ENCODE data around the gene USP46. TPM values are rescaled to one million over a fixed set of nuclear protein-coding genes. Genes with fewer than 3 reads are reported as not detected.

USP46 gene
- total RNA-seq, 1 donor from 2014 or later = 51.2 TPM

- FAIRE-seq (no peak), DNase-seq (ENCODE audit: low read depth) (no peak)
- no peaks in the 10 kb centered on the region for H3K27me3 Mint-ChIP-seq (ENCODE audit: low read depth, unreplicated experiment)
- no peaks in the 10 kb centered on the region for H3K9me3 Mint-ChIP-seq (ENCODE audit: unreplicated experiment)
- H3K9me3 ChIP-seq (ENCODE audit: insufficient read depth, low read depth, low read length) = no peaks in the 10 kb centered on the region
- no peaks in the 10 kb centered on the region for H3K36me3 ChIP-seq (ENCODE audit: insufficient read depth, low read length)
- H3K4me3 ChIP-seq (ENCODE audit: insufficient read depth, low read depth, low read length) = no peak overlapping the region
- no peak overlapping the region for H3K27ac ChIP-seq (ENCODE audit: low read depth, low read length)
- peaks cover 7% of the 10 kb centered on the region for H3K4me1 Mint-ChIP-seq (ENCODE audit: low read depth, unreplicated experiment)
- no peaks in the 10 kb centered on the region for H3K4me1 ChIP-seq (ENCODE audit: insufficient read depth, low read length)
- H2AFZ ChIP-seq (ENCODE audit: low read depth, low read length) = no peak overlapping the region
- no peaks in the 10 kb centered on the region for H3K27me3 ChIP-seq (ENCODE audit: insufficient read depth, low read length)
- TF ChIP-seq EZH2 (IDR thresholded peaks at IDR 0.05; ENCODE audit: insufficient read depth, low read length) = no peak
- TF ChIP-seq, protein P1, sequence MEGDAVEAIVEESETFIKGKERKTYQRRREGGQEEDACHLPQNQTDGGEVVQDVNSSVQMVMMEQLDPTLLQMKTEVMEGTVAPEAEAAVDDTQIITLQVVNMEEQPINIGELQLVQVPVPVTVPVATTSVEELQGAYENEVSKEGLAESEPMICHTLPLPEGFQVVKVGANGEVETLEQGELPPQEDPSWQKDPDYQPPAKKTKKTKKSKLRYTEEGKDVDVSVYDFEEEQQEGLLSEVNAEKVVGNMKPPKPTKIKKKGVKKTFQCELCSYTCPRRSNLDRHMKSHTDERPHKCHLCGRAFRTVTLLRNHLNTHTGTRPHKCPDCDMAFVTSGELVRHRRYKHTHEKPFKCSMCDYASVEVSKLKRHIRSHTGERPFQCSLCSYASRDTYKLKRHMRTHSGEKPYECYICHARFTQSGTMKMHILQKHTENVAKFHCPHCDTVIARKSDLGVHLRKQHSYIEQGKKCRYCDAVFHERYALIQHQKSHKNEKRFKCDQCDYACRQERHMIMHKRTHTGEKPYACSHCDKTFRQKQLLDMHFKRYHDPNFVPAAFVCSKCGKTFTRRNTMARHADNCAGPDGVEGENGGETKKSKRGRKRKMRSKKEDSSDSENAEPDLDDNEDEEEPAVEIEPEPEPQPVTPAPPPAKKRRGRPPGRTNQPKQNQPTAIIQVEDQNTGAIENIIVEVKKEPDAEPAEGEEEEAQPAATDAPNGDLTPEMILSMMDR (IDR thresholded peaks at IDR 0.05; ENCODE audit: insufficient read depth, low read depth, low read length) = no peak
- no peak overlapping the region for H3K9ac ChIP-seq (ENCODE audit: low read length)
- no peak overlapping the region for H3K4me2 ChIP-seq (ENCODE audit: low read length)
- H4K20me1 ChIP-seq (ENCODE audit: insufficient read depth, low read length) = peaks cover 26% of the 10 kb centered on the region
- peaks cover 6% of the 10 kb centered on the region for H3K79me2 ChIP-seq (ENCODE audit: insufficient read depth, low read length)
- H3K27ac Mint-ChIP-seq (ENCODE audit: unreplicated experiment) = no peak overlapping the region
- no peak overlapping the region for H3K4me3 Mint-ChIP-seq (ENCODE audit: unreplicated experiment)
- H3K36me3 Mint-ChIP-seq (ENCODE audit: low read depth, unreplicated experiment) = peaks cover 3% of the 10 kb centered on the region
Measured at GRCh38 chr4:52628974-52629373, 30.1 kb downstream of the USP46 start.

GRCh38 chr4:52628543-52628942, 30.6 kb downstream of the USP46 start:
- Histone ChIP-seq H3K79me2 (ENCODE audit: insufficient read depth, low read length) (peaks cover 2% of the 10 kb centered on the region), H3K27me3 (ENCODE audit: insufficient read depth, low read length) (no peaks in the 10 kb centered on the region), H3K4me1 (ENCODE audit: insufficient read depth, low read length) (no peaks in the 10 kb centered on the region), H3K9ac (ENCODE audit: low read length) (no peak overlapping the region), H3K36me3 (ENCODE audit: insufficient read depth, low read length) (no peaks in the 10 kb centered on the region), H3K4me3 (ENCODE audit: insufficient read depth, low read depth, low read length) (no peak overlapping the region), H3K27ac (ENCODE audit: low read depth, low read length) (no peak overlapping the region), H4K20me1 (ENCODE audit: insufficient read depth, low read length) (peaks cover 22% of the 10 kb centered on the region), H2AFZ (ENCODE audit: low read depth, low read length) (no peak overlapping the region), H3K9me3 (ENCODE audit: insufficient read depth, low read depth, low read length) (no peaks in the 10 kb centered on the region), H3K4me2 (ENCODE audit: low read length) (no peak overlapping the region)
- FAIRE-seq (no peak), DNase-seq (ENCODE audit: low read depth) (no peak)
- peaks cover 2% of the 10 kb centered on the region for H3K4me1 Mint-ChIP-seq (ENCODE audit: low read depth, unreplicated experiment)
- H3K27me3 Mint-ChIP-seq (ENCODE audit: low read depth, unreplicated experiment) = no peaks in the 10 kb centered on the region
- no peaks in the 10 kb centered on the region for H3K9me3 Mint-ChIP-seq (ENCODE audit: unreplicated experiment)
- TF ChIP-seq, protein P1 (IDR thresholded peaks at IDR 0.05; ENCODE audit: insufficient read depth, low read depth, low read length) = no peak
- TF ChIP-seq EZH2 (IDR thresholded peaks at IDR 0.05; ENCODE audit: insufficient read depth, low read length) = no peak
- no peak overlapping the region for H3K27ac Mint-ChIP-seq (ENCODE audit: unreplicated experiment)
- H3K4me3 Mint-ChIP-seq (ENCODE audit: unreplicated experiment) = no peak overlapping the region
- H3K36me3 Mint-ChIP-seq (ENCODE audit: low read depth, unreplicated experiment) = peaks cover 3% of the 10 kb centered on the region

GRCh38 chr4:52627876-52628275, 31.2 kb downstream of the USP46 start:
- no peak for DNase-seq (ENCODE audit: low read depth)

More at GRCh38 chr4:52627876-52628275, 31.2 kb downstream of the USP46 start:
- no peaks in the 10 kb centered on the region for H3K36me3 ChIP-seq (ENCODE audit: insufficient read depth, low read length)
- peaks cover 17% of the 10 kb centered on the region for H4K20me1 ChIP-seq (ENCODE audit: insufficient read depth, low read length)
- H3K4me2 ChIP-seq (ENCODE audit: low read length) = no peak overlapping the region
- no peaks in the 10 kb centered on the region for H3K4me1 Mint-ChIP-seq (ENCODE audit: low read depth, unreplicated experiment)
- no peak overlapping the region for H3K4me3 Mint-ChIP-seq (ENCODE audit: unreplicated experiment)
- H3K27ac Mint-ChIP-seq (ENCODE audit: unreplicated experiment) = no peak overlapping the region
- H3K27me3 Mint-ChIP-seq (ENCODE audit: low read depth, unreplicated experiment) = no peaks in the 10 kb centered on the region
- no peak overlapping the region for H2AFZ ChIP-seq (ENCODE audit: low read depth, low read length)
- peaks cover 2% of the 10 kb centered on the region for H3K79me2 ChIP-seq (ENCODE audit: insufficient read depth, low read length)
- H3K9ac ChIP-seq (ENCODE audit: low read length) = no peak overlapping the region
- H3K9me3 ChIP-seq (ENCODE audit: insufficient read depth, low read depth, low read length) = no peaks in the 10 kb centered on the region
- H3K9me3 Mint-ChIP-seq (ENCODE audit: unreplicated experiment) = no peaks in the 10 kb centered on the region
- H3K4me3 ChIP-seq (ENCODE audit: insufficient read depth, low read depth, low read length) = no peak overlapping the region
- H3K36me3 Mint-ChIP-seq (ENCODE audit: low read depth, unreplicated experiment) = peaks cover 3% of the 10 kb centered on the region
- no peak for TF ChIP-seq EZH2 (IDR thresholded peaks at IDR 0.05; ENCODE audit: insufficient read depth, low read length)
- TF ChIP-seq, protein P1 (IDR thresholded peaks at IDR 0.05; ENCODE audit: insufficient read depth, low read depth, low read length) = no peak
- no peak for FAIRE-seq
- H3K27ac ChIP-seq (ENCODE audit: low read depth, low read length) = no peak overlapping the region
- no peaks in the 10 kb centered on the region for H3K27me3 ChIP-seq (ENCODE audit: insufficient read depth, low read length)
- H3K4me1 ChIP-seq (ENCODE audit: insufficient read depth, low read length) = no peaks in the 10 kb centered on the region

All from astrocyte (in vitro differentiated cells and primary cell).